ENCODE data around the gene SPACA4.
"Not testable (repeated sequence)": the region's sequence is repeated elsewhere in the genome, so short reads cannot be mapped to it uniquely, and the experiment has no call there.

Gene SPACA4, protein sequence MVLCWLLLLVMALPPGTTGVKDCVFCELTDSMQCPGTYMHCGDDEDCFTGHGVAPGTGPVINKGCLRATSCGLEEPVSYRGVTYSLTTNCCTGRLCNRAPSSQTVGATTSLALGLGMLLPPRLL

DNA sequence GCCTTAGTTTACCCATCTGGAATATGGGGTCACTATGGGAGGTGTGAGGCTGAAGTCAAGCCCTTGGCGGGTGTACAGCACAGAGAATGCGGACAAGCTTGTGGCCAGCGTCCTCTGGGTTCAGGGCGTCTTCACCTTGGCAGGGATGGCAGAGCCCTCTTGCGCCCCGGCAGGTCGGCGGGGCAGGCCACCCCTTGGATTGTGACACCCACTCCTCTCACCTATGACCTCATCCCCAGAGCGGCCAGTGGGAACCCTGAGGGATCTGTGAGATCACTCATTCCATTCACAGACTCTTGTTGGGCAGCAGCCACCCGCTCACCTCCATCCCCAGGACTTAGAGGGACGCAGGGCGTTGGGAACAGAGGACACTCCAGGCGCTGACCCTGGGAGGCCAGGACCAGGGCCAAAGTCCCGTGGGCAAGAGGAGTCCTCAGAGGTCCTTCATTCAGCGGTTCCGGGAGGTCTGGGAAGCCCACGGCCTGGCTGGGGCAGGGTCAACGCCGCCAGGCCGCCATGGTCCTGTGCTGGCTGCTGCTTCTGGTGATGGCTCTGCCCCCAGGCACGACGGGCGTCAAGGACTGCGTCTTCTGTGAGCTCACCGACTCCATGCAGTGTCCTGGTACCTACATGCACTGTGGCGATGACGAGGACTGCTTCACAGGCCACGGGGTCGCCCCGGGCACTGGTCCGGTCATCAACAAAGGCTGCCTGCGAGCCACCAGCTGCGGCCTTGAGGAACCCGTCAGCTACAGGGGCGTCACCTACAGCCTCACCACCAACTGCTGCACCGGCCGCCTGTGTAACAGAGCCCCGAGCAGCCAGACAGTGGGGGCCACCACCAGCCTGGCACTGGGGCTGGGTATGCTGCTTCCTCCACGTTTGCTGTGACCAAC lies at the start of gene SPACA4:
Gene SPACA4 (plus strand): TSS at position 280 of the 896 bp plus-strand sequence. CDS start 237 bp downstream, at position 517.
- no peak for DNase-seq (ENCODE audit: low read depth in 4 of 4, low spot score in 1 of 4)

DNA sequence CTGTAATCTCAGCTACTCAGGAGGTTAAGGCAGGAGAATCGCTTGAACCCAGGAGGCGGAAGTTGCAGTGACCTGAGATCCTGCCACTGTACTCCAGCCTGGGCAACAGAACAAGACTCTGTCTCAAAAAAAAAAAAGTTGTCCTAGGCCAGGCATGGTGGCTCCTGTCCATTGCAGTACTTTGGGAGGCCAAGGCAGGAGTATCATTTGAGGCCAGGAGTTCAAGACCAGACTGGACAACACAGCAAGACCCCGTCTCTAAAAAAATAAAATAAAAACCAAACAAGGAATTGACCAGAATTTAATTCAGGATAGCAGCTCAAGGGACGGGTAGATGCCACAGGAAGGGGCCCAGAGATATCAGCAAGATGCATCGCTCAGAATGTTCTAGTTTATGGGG lies 49.7 kb upstream of the SPACA4 start:
- no peak for DNase-seq (ENCODE audit: low read depth in 4 of 4, low spot score in 1 of 4)

DNA sequence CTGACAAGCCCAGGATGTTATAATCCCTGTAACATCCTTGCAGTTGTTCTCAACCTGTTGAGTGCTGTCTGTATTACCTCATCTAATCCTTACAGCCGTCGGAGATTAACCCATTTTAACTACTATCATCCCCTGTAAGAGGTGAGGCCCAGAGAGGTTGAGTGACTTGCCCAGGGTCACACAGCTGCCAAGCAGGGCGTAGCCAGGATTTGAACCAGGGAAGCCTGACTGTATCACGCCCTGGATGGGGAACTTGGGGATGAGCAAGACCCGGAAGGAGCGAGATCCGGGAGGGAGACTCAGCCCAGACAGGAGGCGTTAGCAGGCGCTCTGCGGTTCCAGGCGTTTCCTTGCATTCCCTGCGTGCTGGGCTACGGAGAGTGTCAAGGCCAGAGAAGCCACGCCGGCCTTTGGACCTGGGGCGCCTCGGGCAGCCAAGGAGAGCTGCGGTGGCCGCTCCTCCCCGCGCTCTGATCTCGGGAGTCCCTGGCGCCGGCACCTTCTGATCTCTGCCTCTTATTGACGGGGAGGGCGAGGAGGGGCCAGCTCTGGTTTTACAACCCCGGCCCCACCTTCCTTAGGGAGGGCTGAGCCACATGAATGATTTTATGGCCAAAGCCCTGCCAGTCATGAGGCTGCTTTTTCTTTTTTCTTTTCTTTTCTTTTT lies 48.4 kb upstream of the SPACA4 start:
- DNase-seq (ENCODE audit: low read depth in 4 of 4, low spot score in 1 of 4): no peak

DNA sequence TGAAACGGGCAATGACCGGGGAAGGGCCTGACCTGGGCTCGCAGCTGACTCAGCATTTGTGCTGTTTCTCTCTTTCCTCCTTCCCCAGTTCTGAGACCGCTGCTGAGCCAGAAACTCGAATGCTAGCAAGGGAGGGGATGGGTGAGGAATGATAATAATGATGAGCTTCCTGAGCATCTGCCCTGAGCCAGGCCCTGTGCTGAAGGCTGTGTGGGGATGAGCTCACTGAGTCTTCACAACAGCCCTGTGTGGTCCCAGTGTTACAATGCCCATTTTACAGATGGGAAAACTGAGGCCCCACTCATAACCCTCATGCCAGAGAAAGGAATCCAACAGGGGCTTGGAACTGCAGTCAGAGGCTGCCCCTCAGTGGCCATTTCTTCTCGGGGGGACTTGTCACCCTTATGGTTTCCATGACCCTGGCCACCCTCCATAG lies 46.4 kb upstream of the SPACA4 start:
- DNase-seq (ENCODE audit: low read depth in 4 of 4, low spot score in 1 of 4): no peak

DNA sequence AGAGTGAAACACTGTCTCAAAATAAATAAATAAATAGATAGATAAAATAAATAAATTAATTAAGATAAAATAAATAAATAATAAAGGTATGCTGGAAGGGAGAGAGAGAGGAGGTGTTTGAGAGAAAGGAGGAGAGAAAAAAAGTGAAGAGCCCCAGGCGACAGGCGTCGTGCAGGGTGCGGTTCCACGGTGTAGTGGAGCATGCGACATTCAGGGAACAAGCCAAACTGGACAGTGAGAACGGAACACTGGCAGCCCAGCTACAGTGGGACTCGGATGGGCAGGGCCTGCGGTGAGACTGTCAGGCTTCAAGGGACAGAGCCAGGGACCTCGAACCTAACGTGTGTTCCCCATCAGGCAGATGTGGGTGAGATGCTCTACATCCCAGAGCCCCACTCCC lies 45.1 kb upstream of the SPACA4 start:
- DNase-seq (ENCODE audit: low read depth in 4 of 4, low spot score in 1 of 4): no peak

DNA sequence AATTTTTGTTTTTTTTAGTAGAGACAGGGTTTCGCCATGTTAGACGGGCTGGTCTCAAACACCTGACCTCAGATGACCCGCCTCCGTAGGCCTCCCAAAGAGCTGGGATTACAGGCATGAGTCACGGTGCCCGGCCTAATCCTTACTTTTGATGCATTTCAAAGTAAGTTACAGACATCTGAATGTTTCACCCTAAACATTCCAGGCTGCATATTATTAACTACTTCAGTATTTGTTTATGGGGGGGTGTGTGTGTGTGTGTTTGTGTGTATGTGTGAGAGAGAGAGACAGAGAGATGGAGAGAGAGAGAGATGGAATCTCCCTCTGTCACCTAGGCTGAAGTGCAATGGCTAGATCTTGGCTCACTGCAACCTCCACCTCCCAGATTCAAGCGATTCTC lies 41.5 kb upstream of the SPACA4 start:
- DNase-seq (ENCODE audit: low read depth in 4 of 4, low spot score in 1 of 4): no peak

DNA sequence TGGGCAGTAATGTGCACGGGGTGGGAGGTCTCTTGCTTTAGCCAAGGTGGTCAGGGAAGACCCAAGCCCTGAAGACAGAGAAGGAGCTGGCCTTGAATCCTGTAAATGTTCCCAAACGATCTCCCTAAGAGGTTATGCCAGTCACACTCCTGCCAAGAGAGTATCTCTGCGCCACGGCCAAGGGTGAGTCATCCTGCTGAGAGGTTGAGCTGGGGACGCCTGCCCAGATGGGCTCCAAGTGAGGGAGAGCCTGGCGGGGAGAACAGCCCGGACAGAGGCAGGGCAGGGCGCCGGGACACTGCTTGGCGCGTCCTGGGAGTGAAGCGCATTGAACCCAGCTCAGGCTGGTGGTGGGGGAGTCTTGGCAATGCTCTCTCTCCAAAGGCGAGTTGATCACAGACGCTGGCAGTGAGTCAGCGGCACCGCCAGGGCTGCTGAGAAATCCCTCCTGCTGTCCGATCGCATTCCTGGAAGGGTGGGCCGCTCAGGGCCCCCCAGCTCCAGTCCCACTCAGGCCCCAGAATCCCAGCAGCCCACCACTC lies 38.1 kb upstream of the SPACA4 start:
- no peak for DNase-seq (ENCODE audit: low read depth in 4 of 4, low spot score in 1 of 4)

DNA sequence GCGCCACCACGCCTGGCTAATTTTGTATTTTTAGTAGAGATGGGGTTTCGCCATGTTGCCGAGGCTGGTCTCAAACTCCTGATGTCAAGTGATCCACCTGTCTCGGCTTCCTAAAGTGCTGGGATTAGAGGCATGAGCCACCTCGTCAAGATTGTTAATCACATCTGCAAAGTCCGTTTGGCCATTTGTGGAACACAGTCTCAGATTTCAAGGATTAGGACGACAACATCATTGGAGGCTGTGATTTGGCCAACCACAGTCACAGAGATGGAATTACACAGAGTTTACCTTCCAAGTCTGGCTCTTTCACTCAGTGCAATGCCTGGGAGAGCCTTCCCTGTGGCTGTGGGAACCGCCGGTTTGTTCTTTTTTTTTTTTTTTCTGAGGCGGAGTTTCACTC lies 36.7 kb upstream of the SPACA4 start:
- DNase-seq (ENCODE audit: low read depth in 4 of 4, low spot score in 1 of 4): no peak

DNA sequence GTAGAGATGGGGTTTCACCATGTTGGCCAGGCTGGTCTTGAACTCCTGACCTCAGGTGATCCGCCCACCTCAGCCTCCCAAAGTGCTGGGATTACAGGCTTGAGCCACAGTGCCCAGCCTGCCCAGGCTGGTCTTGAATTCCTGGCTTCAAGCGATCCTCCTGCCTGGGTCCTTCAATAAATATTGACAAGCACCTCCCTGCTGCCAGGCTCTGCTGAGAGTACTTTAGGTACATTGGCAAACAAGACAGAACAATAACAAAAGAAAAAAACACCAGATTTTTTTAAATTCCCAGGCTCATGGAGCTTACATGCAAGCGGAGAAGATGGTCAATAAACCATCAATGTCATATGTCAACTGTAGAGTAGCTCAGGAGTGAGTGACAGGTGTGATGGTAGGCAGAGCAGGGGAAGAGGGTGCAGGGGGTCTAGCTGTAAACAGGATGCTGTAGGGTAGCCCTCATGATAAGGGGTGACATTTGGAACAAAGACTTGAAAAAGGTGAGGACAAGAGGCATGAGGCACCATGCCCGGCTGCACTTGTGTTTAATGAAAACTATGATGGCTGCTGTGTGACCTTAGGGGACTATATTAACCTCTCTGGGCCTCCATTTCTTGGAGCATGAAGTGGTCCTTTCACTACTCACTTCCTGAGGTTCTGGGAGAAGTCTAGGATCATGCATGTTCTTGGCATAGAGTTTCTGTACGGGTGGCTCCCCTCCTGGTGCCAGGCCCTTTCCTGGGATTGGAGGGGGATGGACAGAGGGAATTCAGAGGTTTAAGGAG lies 35.0 kb upstream of the SPACA4 start:
- no peak for DNase-seq (ENCODE audit: low read depth in 4 of 4, low spot score in 1 of 4)

DNA sequence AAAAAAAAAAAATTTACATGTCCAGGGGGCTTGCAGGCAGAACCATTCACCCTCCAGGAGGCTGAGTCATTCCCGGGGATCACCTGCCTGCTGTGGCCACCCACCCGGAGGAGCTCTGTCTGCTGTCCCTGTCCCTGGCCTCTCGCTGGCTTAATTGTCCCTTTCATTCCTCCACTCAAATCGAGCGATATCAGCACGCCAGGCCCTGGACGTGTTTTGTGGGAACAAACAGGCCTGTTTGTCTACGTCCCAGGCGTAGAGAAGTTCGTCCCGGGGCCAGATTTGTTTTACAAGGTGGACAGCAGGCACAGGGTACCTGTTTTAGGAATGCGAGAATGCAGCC lies 33.4 kb upstream of the SPACA4 start:
- no peak for DNase-seq (ENCODE audit: low read depth in 4 of 4, low spot score in 1 of 4)

DNA sequence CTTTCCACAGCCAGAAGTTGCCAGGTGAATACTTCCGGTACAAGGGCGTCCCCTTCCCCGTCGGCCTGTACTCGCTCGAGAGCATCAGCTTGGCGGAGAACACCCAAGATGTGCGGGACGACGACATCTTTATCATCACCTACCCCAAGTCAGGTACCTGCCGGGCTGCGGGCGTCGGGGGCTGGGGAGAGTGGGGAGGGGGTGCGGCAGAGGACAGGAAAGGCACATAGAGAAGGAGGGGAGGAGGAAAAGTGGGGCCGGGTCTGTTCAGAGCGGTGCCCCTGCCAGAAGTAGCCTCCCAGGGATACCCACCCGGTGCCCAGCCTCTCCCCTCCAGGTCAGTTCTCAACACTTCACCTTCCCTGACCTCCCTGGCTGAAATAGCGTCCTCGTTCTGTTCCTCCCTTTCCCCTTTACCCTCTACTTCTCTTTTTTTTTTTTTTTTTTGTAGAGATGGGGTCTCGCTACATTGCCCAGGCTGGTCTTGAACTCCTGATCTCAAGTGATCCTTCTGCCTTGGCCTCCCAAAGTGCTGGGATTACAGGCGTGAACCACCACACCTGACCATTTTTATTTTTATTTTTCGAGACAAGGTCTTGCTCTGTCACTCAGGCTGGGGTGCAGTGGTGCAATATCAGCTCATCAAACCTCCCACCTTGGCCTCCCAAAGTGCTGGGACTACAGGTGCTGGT lies 30.5 kb upstream of the SPACA4 start:
- no peak for DNase-seq (ENCODE audit: low read depth in 4 of 4, low spot score in 1 of 4)

DNA sequence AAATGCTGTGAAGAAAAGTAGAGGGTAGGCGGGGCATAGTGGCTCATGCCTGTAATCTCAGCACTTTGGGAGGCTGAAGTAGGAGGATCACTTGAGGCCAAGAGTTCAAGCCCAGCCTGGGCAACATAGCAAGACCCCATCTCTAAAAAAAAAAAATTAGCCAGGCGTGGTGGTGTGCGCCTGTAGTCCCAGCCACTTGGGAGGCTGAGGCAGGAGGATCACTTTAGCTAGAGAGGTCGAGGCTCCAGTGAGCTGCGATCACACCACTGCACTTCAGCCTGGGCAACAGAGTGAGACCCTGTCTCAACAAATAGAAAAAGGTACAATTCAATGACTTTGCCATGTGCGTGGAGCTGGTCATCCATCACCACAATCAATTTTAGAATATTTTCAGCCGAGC lies 28.6 kb upstream of the SPACA4 start:
- DNase-seq (ENCODE audit: low read depth in 4 of 4, low spot score in 1 of 4): not testable (repeated sequence)

DNA sequence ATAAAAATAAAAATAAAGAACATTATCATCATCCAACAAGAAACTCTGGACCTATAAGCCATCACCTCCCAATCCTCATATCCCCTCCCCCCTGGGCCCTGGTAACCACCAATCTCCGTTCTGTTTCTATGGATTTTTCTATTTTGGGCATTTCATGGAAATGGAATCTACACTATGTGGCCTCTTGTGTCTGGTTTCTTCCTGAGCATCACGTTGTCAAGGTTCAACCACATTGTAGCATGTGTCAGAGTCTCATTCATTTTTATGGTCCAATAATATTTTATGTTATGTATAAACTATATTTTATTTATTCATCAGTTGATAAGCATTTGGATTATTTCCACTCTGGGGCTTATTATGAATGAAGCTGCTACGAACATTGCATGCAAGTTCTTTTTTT lies 27.7 kb upstream of the SPACA4 start:
- DNase-seq (ENCODE audit: low read depth in 4 of 4, low spot score in 1 of 4): no peak

DNA sequence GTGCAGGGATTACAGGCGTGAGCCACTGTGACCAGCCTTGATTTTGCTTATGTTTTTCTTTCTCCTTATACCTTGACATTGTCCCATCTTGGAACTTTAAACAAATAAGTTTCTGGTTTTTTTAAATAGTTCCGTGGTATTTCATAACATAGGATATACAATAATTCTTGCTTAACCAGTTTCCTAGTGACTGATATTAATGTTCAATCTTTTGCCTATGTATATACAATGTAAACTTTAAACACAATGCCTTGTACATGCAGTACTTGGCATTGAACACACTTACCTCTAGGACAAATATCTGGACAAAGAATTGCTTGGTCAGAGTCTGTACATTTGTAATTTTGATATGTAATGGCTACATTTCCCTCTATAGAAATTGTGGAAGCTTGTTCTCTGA lies 24.4 kb upstream of the SPACA4 start:
- no peak for DNase-seq (ENCODE audit: low read depth in 4 of 4, low spot score in 1 of 4)

DNA sequence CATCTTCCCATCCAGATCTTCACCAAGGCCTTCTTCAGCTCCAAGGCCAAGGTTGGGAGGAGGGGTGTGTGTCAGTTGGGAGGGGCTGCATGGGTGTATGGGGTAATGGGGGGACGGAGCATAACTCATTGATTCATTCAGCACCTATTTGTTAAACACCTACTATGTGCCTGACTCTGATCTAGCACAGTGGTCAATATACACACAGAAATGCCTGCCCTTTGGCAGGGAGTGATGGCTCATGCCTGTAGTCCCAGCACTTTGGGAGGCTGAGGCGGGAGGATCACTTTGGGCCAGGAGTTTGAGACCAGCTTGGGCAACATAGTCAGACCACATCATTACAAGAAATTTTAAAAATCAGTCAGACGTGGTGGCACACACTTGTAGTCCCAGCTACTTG lies 19.2 kb upstream of the SPACA4 start:
- no peak for DNase-seq (ENCODE audit: low read depth in 4 of 4, low spot score in 1 of 4)

DNA sequence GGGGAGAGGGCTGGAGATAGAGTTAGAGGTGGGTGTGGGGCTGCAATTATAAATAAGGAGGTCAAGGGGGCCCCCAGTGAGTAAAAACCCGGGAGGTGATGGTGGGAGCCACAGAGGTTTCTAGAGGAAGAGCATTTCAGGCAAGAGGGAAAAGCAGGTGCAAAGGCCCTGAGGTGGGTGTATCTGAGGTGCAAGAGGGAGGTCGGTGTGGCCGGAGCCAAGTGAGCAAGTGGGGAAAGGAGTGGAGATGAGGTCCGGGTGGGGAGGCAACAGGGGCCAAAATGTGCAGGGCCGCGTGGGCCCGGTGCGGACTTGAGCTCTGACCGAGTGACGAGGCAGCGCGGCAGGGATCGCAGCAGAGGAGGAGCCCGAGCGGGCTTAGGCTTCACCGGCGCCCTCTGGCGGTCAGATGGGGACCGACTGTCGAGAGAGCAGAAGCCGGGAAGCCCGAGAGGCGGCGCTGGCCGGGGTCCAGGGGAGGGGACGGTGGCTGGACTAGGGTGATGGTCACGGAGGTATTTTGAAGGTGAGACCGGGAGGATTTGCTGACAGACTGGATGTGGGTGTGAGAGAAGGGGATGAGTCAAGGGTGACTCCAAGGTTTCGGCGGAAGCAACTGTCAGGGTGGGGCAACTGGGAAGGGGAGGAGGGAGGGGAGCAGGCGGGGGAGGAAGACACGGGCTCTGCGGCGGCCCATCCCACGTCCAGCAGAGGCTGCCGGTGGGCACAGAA lies 17.7 kb upstream of the SPACA4 start:
- peak; percentile 74 to 83 (median 76) for DNase-seq (ENCODE audit: low read depth in 4 of 4, low spot score in 1 of 4)

DNA sequence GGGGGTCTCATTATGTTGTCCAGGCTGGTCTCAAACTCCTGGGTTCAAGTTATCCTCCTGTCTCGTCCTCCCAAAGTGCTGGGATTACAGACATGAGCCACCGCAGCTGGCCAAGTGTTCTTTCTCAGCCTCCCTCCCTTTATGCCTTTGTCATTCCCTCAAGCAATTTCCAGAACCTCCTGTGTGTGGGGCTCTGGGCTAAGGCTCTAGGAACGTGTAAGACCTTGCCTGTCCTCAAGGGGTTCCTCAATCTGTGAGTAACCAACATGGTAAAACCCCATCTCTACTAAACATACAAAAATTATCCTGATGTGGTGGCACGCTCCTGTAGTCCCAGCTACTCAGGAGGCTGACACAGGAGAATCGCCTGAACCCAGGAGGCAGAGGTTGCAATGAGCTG lies 15.5 kb upstream of the SPACA4 start:
- DNase-seq (ENCODE audit: low read depth in 4 of 4, low spot score in 1 of 4): no peak

DNA sequence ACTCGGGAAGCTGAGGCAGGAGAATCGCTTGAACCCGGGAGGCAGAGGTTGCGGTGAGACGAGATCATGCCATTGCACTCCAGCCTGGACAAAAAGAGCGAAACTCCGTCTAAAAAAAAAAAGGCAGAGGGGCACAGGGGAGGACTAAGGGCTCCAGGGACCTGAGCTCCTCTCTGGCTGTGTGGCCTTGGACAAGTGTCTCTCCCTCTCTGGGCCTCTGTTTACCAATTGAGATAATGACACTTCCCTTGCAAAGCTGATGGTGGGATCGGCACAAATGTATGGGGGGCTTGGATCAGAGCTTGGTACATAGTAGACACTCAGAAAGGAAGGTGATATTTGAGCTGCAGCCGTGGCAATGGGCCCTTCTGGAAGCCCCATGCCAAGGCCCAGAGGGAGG lies 11.4 kb upstream of the SPACA4 start:
- DNase-seq (ENCODE audit: low read depth in 4 of 4, low spot score in 1 of 4): no peak

DNA sequence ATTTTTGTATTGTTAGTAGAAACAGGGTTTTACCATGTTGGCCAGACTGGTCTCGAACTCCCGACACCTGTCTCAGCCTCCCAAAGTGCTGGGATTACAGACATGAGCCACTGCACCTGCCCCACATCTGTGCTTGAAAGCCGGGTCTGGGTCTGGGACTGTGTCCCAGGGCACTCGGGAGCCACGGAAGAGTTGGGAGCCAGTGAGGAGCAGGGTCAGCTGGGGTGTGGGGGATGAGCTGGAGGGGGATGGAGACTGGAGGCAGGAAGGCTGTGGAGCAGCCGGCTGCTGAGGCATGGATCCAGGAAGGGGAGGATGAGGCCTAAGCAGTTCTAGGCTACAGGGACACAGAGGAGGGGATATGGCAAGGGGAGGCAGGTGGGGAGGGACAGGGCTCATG lies 10.7 kb upstream of the SPACA4 start:
- DNase-seq (ENCODE audit: low read depth in 4 of 4, low spot score in 1 of 4): no peak

DNA sequence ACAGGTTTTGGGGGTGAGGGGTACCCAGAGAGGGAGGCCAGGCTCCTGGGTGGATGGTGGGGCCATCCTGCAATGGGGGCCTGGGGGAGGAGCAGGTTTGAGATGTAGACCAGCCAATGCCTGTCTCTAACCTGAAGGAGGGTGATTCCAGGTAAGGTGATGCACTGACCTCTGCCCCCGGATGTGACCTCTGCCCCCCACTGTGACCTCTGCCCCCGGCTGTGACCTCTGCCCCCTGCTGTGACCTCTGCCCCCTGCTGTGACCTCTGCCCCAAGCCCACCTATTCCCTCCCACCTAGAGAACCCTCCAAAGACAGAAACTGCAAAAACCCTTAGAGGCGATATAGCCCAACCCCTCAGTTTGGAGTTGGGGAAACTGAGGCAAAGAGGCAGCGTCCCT lies 10.3 kb upstream of the SPACA4 start:
- DNase-seq (ENCODE audit: low read depth in 4 of 4, low spot score in 1 of 4): no peak

Measured in stimulated activated CD4-positive, alpha-beta T cell treated with anti-CD3 and anti-CD28 coated beads, Interleukin-1b, Interleukin-23, amount 100 ng/mL, for 24 hours (primary cell).